ENCODE measurements around the gene IQCF6.

IQCF6 gene

GRCh38 chr3:51814034-51814433 lies 35.0 kb upstream of the IQCF6 start:
- DNase-seq (ENCODE audit: low read depth): no peak
- H3K4me3 ChIP-seq (ENCODE audit: low read depth, low read length): no peak overlapping the region
- no peak for TF ChIP-seq CTCF (IDR thresholded peaks at IDR 0.05; ENCODE audit: control insufficient read depth, extremely low read depth, insufficient read depth)

- no peak overlapping the region for H3K4me3 ChIP-seq (ENCODE audit: low read depth, low read length)
- no peak for TF ChIP-seq CTCF (IDR thresholded peaks at IDR 0.05; ENCODE audit: control insufficient read depth, extremely low read depth, insufficient read depth)
- no peak for DNase-seq (ENCODE audit: low read depth)
Observed at GRCh38 chr3:51813539-51813938, 34.5 kb upstream of the IQCF6 start.

- no peak for DNase-seq (ENCODE audit: low read depth)
- TF ChIP-seq CTCF (IDR thresholded peaks at IDR 0.05; ENCODE audit: control insufficient read depth, extremely low read depth, insufficient read depth): no peak
- no peak overlapping the region for H3K4me3 ChIP-seq (ENCODE audit: low read depth, low read length)
Observed at GRCh38 chr3:51808934-51809333, 29.9 kb upstream of the IQCF6 start.

- H3K4me3 ChIP-seq (ENCODE audit: low read depth, low read length): no peak overlapping the region
- TF ChIP-seq CTCF (IDR thresholded peaks at IDR 0.05; ENCODE audit: control insufficient read depth, extremely low read depth, insufficient read depth): no peak
- DNase-seq (ENCODE audit: low read depth): no peak
Observed at GRCh38 chr3:51802106-51802703, 23.2 kb upstream of the IQCF6 start.

GRCh38 chr3:51800750-51801125 lies 21.7 kb upstream of the IQCF6 start:
- no peak for TF ChIP-seq CTCF (IDR thresholded peaks at IDR 0.05; ENCODE audit: control insufficient read depth, extremely low read depth, insufficient read depth)
- no peak for DNase-seq (ENCODE audit: low read depth)
- H3K4me3 ChIP-seq (ENCODE audit: low read depth, low read length): no peak overlapping the region

- TF ChIP-seq CTCF (IDR thresholded peaks at IDR 0.05; ENCODE audit: control insufficient read depth, extremely low read depth, insufficient read depth): peak; percentile 71
- peak; percentile 47 for DNase-seq (ENCODE audit: low read depth)
- no peak overlapping the region for H3K4me3 ChIP-seq (ENCODE audit: low read depth, low read length)
Observed at GRCh38 chr3:51799879-51800749, 21.1 kb upstream of the IQCF6 start.
